Small intestine (tissue), 7 donors: Measurements from ENCODE around the gene PANK4. TPM values are rescaled to one million over a fixed set of nuclear protein-coding genes. Genes with fewer than 3 reads are reported as not detected.

Experiments
- DNase-seq, 2 donors: peaks; one replicate each; pipeline versions ENCODE4 v3.0.0 to v3.0.0-alpha.2; 2013
- FAIRE-seq: peaks from 2 replicates; lab custom pipeline; 2012; peaks lifted over from hg19 to GRCh38; lab: Jason Lieb, UNC
- H3K27ac ChIP-seq, 3 donors: one replicate each; pipeline ENCODE4 v1.5.1; 2013; ENCODE audit warnings: low read length in 2 of 3, mild to moderate bottlenecking in 2 of 3, control low read depth in 1 of 3, inconsistent platforms in 1 of 3, low read depth in 1 of 3, moderate library complexity in 1 of 3
- H3K27me3 ChIP-seq, 3 donors: one replicate each; pipeline ENCODE4 v1.6.1; 2013; ENCODE audit warnings: low read length in 3 of 3, inconsistent platforms in 1 of 3; ENCODE audit not compliant: control insufficient read depth in 3 of 3, insufficient read depth in 3 of 3
- H3K36me3 ChIP-seq, 3 donors: one replicate each; pipeline ENCODE4 v1.6.1; 2013; ENCODE audit warnings: low read length in 3 of 3, inconsistent platforms in 1 of 3, low read depth in 1 of 3, mild to moderate bottlenecking in 1 of 3, moderate library complexity in 1 of 3; ENCODE audit not compliant: control insufficient read depth in 3 of 3, insufficient read depth in 2 of 3
- H3K4me1 ChIP-seq, 3 donors: one replicate each; pipeline ENCODE4 v1.6.1; 2013; ENCODE audit warnings: low read length in 2 of 3, inconsistent platforms in 1 of 3, low read depth in 1 of 3, mild to moderate bottlenecking in 1 of 3, moderate library complexity in 1 of 3; ENCODE audit not compliant: control insufficient read depth in 3 of 3, insufficient read depth in 2 of 3
- H3K4me3 ChIP-seq, 3 donors: one replicate each; pipeline ENCODE4 v1.5.1; 2013; ENCODE audit warnings: low read length in 3 of 3, control low read depth in 1 of 3, inconsistent platforms in 1 of 3, low read depth in 1 of 3, mild to moderate bottlenecking in 1 of 3, moderate library complexity in 1 of 3
- H3K9me3 ChIP-seq, 2 donors: one replicate each; pipeline ENCODE4 v1.6.1; 2013; ENCODE audit warnings: low read depth in 1 of 2, low read length in 1 of 2; ENCODE audit not compliant: control insufficient read depth in 2 of 2, insufficient read depth in 1 of 2
- WGBS, 3 donors: extraction: QIAGEN DNeasy Blood & Tissue Kit; methylation state at CpG; one replicate each; pipeline ENCODE4 v1.1.7; 2013; 5-methylcytosine and 5-hydroxymethylcytosine counted together
- polyA plus RNA-seq, 4 donors: library from polyadenylated mRNA; stranded (reverse) in 3 of 4; unstranded in 1 of 4; fragments of 200-250 nt in 3 of 4; fragments of 120-200 nt in 1 of 4; gene quantifications; one replicate each; pipeline versions ENCODE4 v1.2.1 to v1.2.3, GENCODE V29; 2013
- donor health status: healthy with polysubstance abuse.
- donor health status: control.
- donor health status: control.
- donor health status: Bipolar disorder and iron deficiency.
- donor health status: healthy.

The PANK4 gene
- polyA plus RNA-seq, 4 donors, result 14.8 to 21.7 (median 18.8) TPM

- H3K27ac ChIP-seq, result no peak overlapping the region
- H3K36me3 ChIP-seq, result peaks cover 0 to 2% (median 0%) of the 10 kb centered on the region in 3 donors
- FAIRE-seq, result no peak
- H3K4me3 ChIP-seq, result no peak overlapping the region
- 88 to 90% (median 89%) methylated on average over 24 to 28 of the region's 28 CpGs for WGBS, 3 donors
- H3K27me3 ChIP-seq, result no peaks in the 10 kb centered on the region
- peaks cover 0 to 45% (median 4%) of the 10 kb centered on the region in 3 donors for H3K4me1 ChIP-seq
- no peak for DNase-seq
- H3K9me3 ChIP-seq, result no peaks in the 10 kb centered on the region
Measured at GRCh38 chr1:2479618-2480017, 46.8 kb downstream of the PANK4 start.

GRCh38 chr1:2479186-2479585, 47.2 kb downstream of the PANK4 start:
- Histone ChIP-seq H3K4me1 (peaks cover 0 to 47% (median 4%) of the 10 kb centered on the region in 3 donors), H3K4me3 (no peak overlapping the region), H3K9me3 (no peaks in the 10 kb centered on the region), H3K27me3 (no peaks in the 10 kb centered on the region), H3K27ac (no peak overlapping the region), H3K36me3 (peaks cover 0 to 2% (median 0%) of the 10 kb centered on the region in 3 donors)
- no peak for FAIRE-seq
- no peak for DNase-seq
- 79 to 86% (median 79%) methylated on average over 12 to 20 of the region's 20 CpGs for WGBS, 3 donors

- FAIRE-seq (no peak), DNase-seq (peak; percentile 83 to 87)
- Histone ChIP-seq H3K27me3 (peaks cover 0 to 2% (median 0%) of the 10 kb centered on the region in 3 donors), H3K9me3 (no peaks in the 10 kb centered on the region), H3K36me3 (peaks cover 0 to 2% (median 0%) of the 10 kb centered on the region in 3 donors), H3K4me3 (peak overlapping the region in 1 of 3 donors; percentile 10), H3K4me1 (peaks cover 0 to 47% (median 4%) of the 10 kb centered on the region in 3 donors), H3K27ac (peak overlapping the region in 2 of 3 donors; percentile 24 to 53)
- WGBS, 3 donors, result 13 to 58% (median 43%) methylated on average over 30 to 35 of the region's 35 CpGs
Measured at GRCh38 chr1:2477791-2478499, 48.5 kb downstream of the PANK4 start.

- Histone ChIP-seq H3K27me3 (peaks cover 0 to 2% (median 0%) of the 10 kb centered on the region in 3 donors), H3K36me3 (peaks cover 0 to 2% (median 0%) of the 10 kb centered on the region in 3 donors), H3K9me3 (no peaks in the 10 kb centered on the region), H3K4me3 (no peak overlapping the region), H3K4me1 (peaks cover 0 to 45% (median 4%) of the 10 kb centered on the region in 3 donors), H3K27ac (peak overlapping the region in 1 of 3 donors; percentile 53)
- FAIRE-seq, result no peak
- no peak for DNase-seq
- 60 to 71% (median 61%) methylated on average over 11 to 12 of the region's 12 CpGs for WGBS, 3 donors
Measured at GRCh38 chr1:2477309-2477708, 49.1 kb downstream of the PANK4 start.

GRCh38 chr1:2476061-2476999, 50.1 kb downstream of the PANK4 start, which contains the start of gene PLCH2:
Gene PLCH2, plus strand, starts transcription at chr1:2476289. Its CDS starts 300 bp downstream, at chr1:2476589.
- H3K36me3 ChIP-seq, result peaks cover 0 to 2% (median 0%) of the 10 kb centered on the region in 3 donors
- WGBS, 3 donors, result 84 to 88% (median 86%) methylated on average over 26 to 34 of the region's 34 CpGs
- peaks cover 0 to 35% (median 4%) of the 10 kb centered on the region in 3 donors for H3K4me1 ChIP-seq
- H3K27me3 ChIP-seq, result peaks cover 0 to 2% (median 0%) of the 10 kb centered on the region in 3 donors
- FAIRE-seq, result no peak
- DNase-seq, result no peak
- no peaks in the 10 kb centered on the region for H3K9me3 ChIP-seq
- H3K27ac ChIP-seq, result no peak within 1 kb of the TSS
- H3K4me3 ChIP-seq, result no peak within 1 kb of the TSS

- Histone ChIP-seq H3K27ac (no peak overlapping the region), H3K9me3 (no peaks in the 10 kb centered on the region), H3K4me1 (peaks cover 0 to 27% (median 4%) of the 10 kb centered on the region in 3 donors), H3K27me3 (peaks cover 0 to 2% (median 0%) of the 10 kb centered on the region in 3 donors), H3K36me3 (peaks cover 0 to 2% (median 0%) of the 10 kb centered on the region in 3 donors), H3K4me3 (no peak overlapping the region)
- no peak for DNase-seq
- FAIRE-seq, result no peak
- WGBS, 3 donors, result 83 to 89% (median 87%) methylated on average over 10 to 12 of the region's 12 CpGs
Measured at GRCh38 chr1:2475571-2475970, 50.8 kb downstream of the PANK4 start.

- Histone ChIP-seq H3K4me3 (no peak overlapping the region), H3K4me1 (peaks cover 0 to 26% (median 4%) of the 10 kb centered on the region in 3 donors), H3K9me3 (no peaks in the 10 kb centered on the region), H3K27me3 (peaks cover 0 to 2% (median 0%) of the 10 kb centered on the region in 3 donors), H3K27ac (no peak overlapping the region), H3K36me3 (peaks cover 0 to 1% (median 0%) of the 10 kb centered on the region in 3 donors)
- 43 to 68% (median 60%) methylated on average over 8 to 13 of the region's 13 CpGs for WGBS, 3 donors
- FAIRE-seq (no peak), DNase-seq (no peak)
Measured at GRCh38 chr1:2474933-2475371, 51.4 kb downstream of the PANK4 start.
